Retinal pigment epithelial cell (primary cell): Measurements from ENCODE around the gene MRM1.
A peak's percentile ranks its signal among the peaks of the same experiment; 100 is the strongest.

ENCODE experiments used
- DNase-seq: peaks from one replicate; pipeline ENCODE4 v3.0.0-alpha.2; 2010; ENCODE audit warnings: low read depth
- H3K4me3 ChIP-seq: 2 replicates; pipeline ENCODE4 v1.5.1; 2011; ENCODE audit warnings: mild to moderate bottlenecking, low read length, control low read depth, moderate library complexity
- TF ChIP-seq, protein P1 (sequence below): conservative IDR thresholded peaks from 2 replicates; pipeline ENCODE4 v1.5.1; 2011; ENCODE audit warnings: low read depth, low read length, control low read depth, inconsistent platforms

MRM1 gene

DNA sequence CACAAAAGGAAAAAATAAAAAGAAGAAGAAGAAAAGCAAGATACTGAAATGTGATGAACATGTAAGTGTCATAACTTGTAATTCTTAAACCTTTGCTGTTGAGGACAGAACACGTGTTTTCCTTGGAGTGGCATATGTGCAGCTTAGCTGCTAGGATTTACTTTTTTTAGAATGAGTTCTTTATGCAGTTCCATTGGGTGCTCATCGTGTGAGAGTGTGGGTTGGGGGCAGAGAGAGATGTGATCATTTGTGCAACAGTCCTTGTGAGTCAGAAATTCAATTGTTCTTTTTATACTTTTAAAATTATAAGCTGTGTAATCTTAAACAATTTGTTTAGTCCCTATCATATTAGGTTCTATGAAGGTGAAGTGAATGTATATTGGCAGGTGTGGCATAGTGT, 15.2 kb upstream of the MRM1 start:
- H3K4me3 ChIP-seq: no peak overlapping the region
- no peak for DNase-seq
- TF ChIP-seq, protein P1, sequence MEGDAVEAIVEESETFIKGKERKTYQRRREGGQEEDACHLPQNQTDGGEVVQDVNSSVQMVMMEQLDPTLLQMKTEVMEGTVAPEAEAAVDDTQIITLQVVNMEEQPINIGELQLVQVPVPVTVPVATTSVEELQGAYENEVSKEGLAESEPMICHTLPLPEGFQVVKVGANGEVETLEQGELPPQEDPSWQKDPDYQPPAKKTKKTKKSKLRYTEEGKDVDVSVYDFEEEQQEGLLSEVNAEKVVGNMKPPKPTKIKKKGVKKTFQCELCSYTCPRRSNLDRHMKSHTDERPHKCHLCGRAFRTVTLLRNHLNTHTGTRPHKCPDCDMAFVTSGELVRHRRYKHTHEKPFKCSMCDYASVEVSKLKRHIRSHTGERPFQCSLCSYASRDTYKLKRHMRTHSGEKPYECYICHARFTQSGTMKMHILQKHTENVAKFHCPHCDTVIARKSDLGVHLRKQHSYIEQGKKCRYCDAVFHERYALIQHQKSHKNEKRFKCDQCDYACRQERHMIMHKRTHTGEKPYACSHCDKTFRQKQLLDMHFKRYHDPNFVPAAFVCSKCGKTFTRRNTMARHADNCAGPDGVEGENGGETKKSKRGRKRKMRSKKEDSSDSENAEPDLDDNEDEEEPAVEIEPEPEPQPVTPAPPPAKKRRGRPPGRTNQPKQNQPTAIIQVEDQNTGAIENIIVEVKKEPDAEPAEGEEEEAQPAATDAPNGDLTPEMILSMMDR: no peak

DNA sequence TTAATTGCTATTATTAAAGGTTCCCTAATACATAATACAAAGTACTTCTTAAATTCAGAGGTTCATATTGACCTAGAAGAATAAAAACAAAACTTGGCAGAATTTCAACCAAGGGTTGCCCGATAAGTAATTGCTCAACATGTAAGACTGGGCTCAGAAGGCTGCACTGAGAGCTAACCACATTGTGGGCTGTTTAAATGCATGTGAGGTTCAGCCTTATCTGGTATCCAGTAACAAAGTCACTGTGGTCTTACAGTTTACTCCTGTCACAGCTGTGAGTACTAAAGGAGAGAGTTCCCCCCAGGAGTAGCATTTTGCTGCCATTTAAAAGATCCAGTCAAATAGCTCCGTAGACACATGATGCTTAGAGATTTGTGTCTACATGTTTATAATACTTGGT, 11.3 kb upstream of the MRM1 start:
- TF ChIP-seq, protein P1: no peak
- H3K4me3 ChIP-seq: no peak overlapping the region
- DNase-seq: no peak

DNA sequence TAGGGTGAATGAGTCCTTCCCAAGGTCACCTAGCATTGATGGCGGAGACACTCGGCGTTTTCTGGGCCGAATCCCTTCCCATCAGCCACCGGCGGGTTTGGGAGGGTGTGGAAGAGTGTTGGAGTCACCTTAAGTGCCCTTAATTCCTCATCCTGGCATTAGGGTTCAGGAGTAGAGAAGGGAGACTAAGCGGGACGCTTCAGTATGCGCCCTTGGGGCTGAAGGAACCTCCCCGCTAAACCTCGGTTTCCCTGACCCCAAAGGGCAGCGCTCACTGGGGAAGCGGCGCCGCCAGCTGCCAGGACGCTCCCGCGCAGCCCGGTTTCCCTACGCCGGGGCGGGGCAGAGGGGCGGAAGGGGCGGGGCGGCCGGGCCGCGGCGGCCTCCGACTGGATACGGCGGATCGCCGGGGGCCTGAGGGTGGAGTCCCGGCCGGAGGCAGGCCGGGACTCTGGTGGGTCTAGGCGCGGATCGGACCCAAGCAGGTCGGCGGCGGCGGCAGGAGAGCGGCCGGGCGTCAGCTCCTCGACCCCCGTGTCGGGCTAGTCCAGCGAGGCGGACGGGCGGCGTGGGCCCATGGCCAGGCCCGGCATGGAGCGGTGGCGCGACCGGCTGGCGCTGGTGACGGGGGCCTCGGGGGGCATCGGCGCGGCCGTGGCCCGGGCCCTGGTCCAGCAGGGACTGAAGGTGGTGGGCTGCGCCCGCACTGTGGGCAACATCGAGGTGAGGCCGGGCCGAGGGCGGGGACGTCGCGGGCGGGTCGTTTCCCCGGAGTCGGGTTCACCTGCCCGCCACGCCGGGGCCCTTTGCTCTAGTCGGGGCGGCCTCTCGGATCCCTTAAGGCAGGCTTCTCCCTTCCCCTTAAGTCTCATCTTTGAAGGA, 9.7 kb upstream of the MRM1 start, which contains the start of gene DHRS11:
Gene DHRS11, plus strand, starts transcription at position 446 of the 882 bp plus-strand sequence. Its CDS starts 131 bp downstream, at position 577.
- peak within 1 kb of the TSS; percentile 67 for H3K4me3 ChIP-seq
- TF ChIP-seq, protein P1: no peak

DNA sequence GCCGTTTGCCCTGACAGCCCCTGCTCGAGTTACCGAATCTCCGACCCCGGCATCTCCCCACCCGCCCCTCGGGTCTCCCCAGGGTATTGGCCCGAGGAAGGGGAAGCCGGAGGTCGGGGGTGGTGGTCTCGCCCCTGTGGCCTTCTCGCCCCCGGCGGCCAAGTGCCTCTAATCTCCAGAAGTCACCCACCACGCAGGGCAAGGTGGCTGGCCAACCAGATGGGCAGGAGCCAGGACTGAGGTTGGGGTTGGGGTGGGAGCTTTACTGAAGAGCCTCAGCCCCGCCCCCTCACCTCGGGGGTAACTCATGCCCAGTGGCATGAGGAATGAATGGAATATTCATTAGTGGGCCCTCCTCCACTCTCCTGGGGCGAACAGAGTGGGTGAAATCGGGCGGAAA, 9.1 kb upstream of the MRM1 start:
- TF ChIP-seq, protein P1: no peak
- H3K4me3 ChIP-seq: peak overlapping the region; percentile 67
- peak; percentile 32 for DNase-seq

More for the DNA sequence above, 9.7 kb upstream of the MRM1 start, which contains the start of gene DHRS11:
- no peak for DNase-seq

DNA sequence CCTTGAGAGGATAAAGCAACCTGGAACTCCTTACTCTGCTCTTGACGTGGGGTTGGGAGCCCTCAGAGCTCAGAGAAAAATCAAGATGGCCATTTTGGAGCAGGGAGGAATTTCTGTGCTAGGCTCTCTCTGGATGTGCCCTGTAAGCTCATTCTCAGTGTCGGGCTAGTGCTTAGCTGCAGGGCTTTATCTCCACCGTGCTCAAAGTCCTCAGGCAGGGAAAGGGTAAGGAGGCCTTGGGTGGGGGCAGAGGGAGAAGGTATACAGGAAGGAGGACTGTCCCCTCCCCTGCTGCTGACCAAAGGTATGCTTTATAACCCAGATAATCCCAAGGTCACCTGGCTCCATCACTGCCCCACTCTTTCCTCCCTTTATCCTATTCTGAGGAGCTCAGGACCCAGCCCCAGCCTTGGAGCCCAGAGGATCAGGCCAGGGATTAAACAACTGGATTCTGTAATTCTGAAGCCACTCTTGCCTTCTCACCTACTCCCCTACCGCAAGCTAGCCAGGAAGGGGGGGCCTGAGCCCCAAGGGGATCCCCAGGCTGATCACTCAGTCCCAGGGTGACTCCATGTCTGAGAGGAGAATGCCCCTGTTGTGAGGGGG, 8.6 kb upstream of the MRM1 start:
- TF ChIP-seq, protein P1: no peak
- DNase-seq: no peak
- peak overlapping the region; percentile 67 for H3K4me3 ChIP-seq

DNA sequence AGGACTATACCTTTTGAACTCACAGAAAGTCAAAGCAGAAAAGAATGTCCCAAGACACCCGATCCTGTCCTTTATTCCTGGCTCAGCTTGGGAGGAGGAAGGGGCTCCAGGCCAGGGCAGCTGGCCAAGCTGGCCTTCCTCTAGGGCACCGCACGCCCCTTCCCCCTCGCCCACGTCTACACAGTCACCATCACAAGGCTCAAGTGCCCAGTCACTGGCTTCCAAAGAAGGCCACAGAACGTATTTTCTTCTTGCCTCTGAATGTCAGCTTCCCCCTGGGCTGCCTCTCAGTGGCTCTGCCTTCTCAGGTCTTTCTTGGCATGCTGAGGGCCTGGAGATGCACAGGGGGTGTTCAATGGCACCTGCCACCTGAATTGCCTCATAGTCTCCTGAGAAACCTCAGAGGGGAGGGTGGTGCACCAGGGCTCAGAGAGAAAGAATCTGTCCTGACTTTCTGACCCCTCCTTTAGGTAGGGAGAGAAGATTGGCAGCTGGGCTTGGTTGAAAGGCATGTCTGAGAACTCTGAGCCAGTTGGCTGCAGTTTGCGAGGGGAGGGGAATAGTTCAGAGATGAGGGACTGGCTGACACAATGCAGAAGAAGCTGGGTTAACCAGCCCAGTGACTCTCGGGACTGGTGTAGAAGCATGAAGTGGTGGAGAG, 7.6 kb upstream of the MRM1 start:
- no peak for DNase-seq
- TF ChIP-seq, protein P1: no peak
- H3K4me3 ChIP-seq: no peak overlapping the region
